Measurements from ENCODE around the gene PLVAP. TPM values are rescaled to one million over a fixed set of nuclear protein-coding genes. Genes with fewer than 3 reads are reported as not detected.

The PLVAP gene
- polyA plus RNA-seq, 1 donor (not counting 4 experiments of a cell fraction or from before 2014, with no cell fraction given) = not detected

- no peak for TF ChIP-seq EZH2 (IDR thresholded peaks at IDR 0.05; ENCODE audit: low read length)
- no peak for TF ChIP-seq CTCF (optimal IDR thresholded peaks at IDR 0.05 in 1 of 3, IDR thresholded peaks at IDR 0.05 in 1 of 3, conservative IDR thresholded peaks at IDR 0.05 in 1 of 3; ENCODE audit: extremely low read depth in 1 of 3, insufficient read depth in 2 of 3, low read length in 3 of 3)
- FAIRE-seq = no peak
These were observed 26.9 kb upstream of the PLVAP start for GRCh38 chr19:17404015-17404414.

GRCh38 chr19:17402982-17403855 is 26.1 kb upstream of the PLVAP start:
- no peak overlapping the region for H3K4me2 ChIP-seq (ENCODE audit: control insufficient read depth, extremely low read depth, insufficient read depth, low read depth, low read length)
- dilution Hi-C loops (cut with MboI; ENCODE audit: extremely low pct_ligation_motif_present, low sequenced_read_pairs) = no loop called here
- H3K9me1 ChIP-seq (ENCODE audit: control insufficient read depth, extremely low read depth, insufficient read depth, low read length) = no peaks in the 10 kb centered on the region
- peaks cover 3% of the 10 kb centered on the region for H3K27me3 ChIP-seq (ENCODE audit: control insufficient read depth, extremely low read depth, insufficient read depth, low read length)
- H2AFZ ChIP-seq (ENCODE audit: control insufficient read depth, low read length) = no peak overlapping the region
- TF ChIP-seq EZH2 (IDR thresholded peaks at IDR 0.05; ENCODE audit: low read length) = no peak
- TF ChIP-seq CTCF (optimal IDR thresholded peaks at IDR 0.05 in 1 of 3, IDR thresholded peaks at IDR 0.05 in 1 of 3, conservative IDR thresholded peaks at IDR 0.05 in 1 of 3; ENCODE audit: extremely low read depth in 1 of 3, insufficient read depth in 2 of 3, low read length in 3 of 3) = no peak
- no peaks in the 10 kb centered on the region for H3K4me1 ChIP-seq (ENCODE audit: control insufficient read depth, extremely low read depth, insufficient read depth, low read length)
- no peak overlapping the region for H3K9ac ChIP-seq (ENCODE audit: control insufficient read depth, extremely low read depth, insufficient read depth, low read length)
- no peaks in the 10 kb centered on the region for H3K36me3 ChIP-seq (ENCODE audit: control insufficient read depth in 2 of 2, extremely low read depth in 1 of 2, insufficient read depth in 2 of 2, low read length in 2 of 2)
- FAIRE-seq (no peak), DNase-seq (ENCODE audit: low read depth, low spot score) (no peak)
- no peaks in the 10 kb centered on the region for H3K9me3 ChIP-seq (ENCODE audit: control insufficient read depth, low read depth, low read length)
- no peak overlapping the region for H3K27ac ChIP-seq (ENCODE audit: control insufficient read depth, insufficient read depth, low read length)
- H3K79me2 ChIP-seq (ENCODE audit: control insufficient read depth, insufficient read depth, low read length) = no peaks in the 10 kb centered on the region
- no peak overlapping the region for H3K4me3 ChIP-seq (ENCODE audit: control insufficient read depth in 2 of 3, extremely low read depth in 1 of 3, insufficient read depth in 2 of 3, low read depth in 1 of 3, low read length in 3 of 3)
- no peaks in the 10 kb centered on the region for H4K20me1 ChIP-seq (ENCODE audit: control insufficient read depth, extremely low read depth, insufficient read depth, low read length)

More at GRCh38 chr19:17404015-17404414, 26.9 kb upstream of the PLVAP start:
- H3K9ac ChIP-seq (ENCODE audit: control insufficient read depth, extremely low read depth, insufficient read depth, low read length) = no peak overlapping the region
- H3K27ac ChIP-seq (ENCODE audit: control insufficient read depth, insufficient read depth, low read length) = no peak overlapping the region
- DNase-seq (ENCODE audit: low read depth, low spot score) = no peak
- no peaks in the 10 kb centered on the region for H3K36me3 ChIP-seq (ENCODE audit: control insufficient read depth in 2 of 2, extremely low read depth in 1 of 2, insufficient read depth in 2 of 2, low read length in 2 of 2)
- no peaks in the 10 kb centered on the region for H3K9me3 ChIP-seq (ENCODE audit: control insufficient read depth, low read depth, low read length)
- H4K20me1 ChIP-seq (ENCODE audit: control insufficient read depth, extremely low read depth, insufficient read depth, low read length) = no peaks in the 10 kb centered on the region
- H3K9me1 ChIP-seq (ENCODE audit: control insufficient read depth, extremely low read depth, insufficient read depth, low read length) = no peaks in the 10 kb centered on the region
- peaks cover 3% of the 10 kb centered on the region for H3K27me3 ChIP-seq (ENCODE audit: control insufficient read depth, extremely low read depth, insufficient read depth, low read length)
- H3K4me1 ChIP-seq (ENCODE audit: control insufficient read depth, extremely low read depth, insufficient read depth, low read length) = no peaks in the 10 kb centered on the region
- H3K79me2 ChIP-seq (ENCODE audit: control insufficient read depth, insufficient read depth, low read length) = no peaks in the 10 kb centered on the region
- no peak overlapping the region for H2AFZ ChIP-seq (ENCODE audit: control insufficient read depth, low read length)
- dilution Hi-C loops (cut with MboI; ENCODE audit: extremely low pct_ligation_motif_present, low sequenced_read_pairs) = no loop called here
- H3K4me3 ChIP-seq (ENCODE audit: control insufficient read depth in 2 of 3, extremely low read depth in 1 of 3, insufficient read depth in 2 of 3, low read depth in 1 of 3, low read length in 3 of 3) = no peak overlapping the region
- H3K4me2 ChIP-seq (ENCODE audit: control insufficient read depth, extremely low read depth, insufficient read depth, low read depth, low read length) = no peak overlapping the region

Data from keratinocyte (primary cell).